H1 (cell line): ENCODE results near the gene MAPRE2. TPM values are rescaled to one million over a fixed set of nuclear protein-coding genes. Genes with fewer than 3 reads are reported as not detected.

Source experiments
- CTCF ChIA-PET: fragments of 300-600 bp; sonication (Branson Sonifier 250); formaldehyde crosslinking; loops from one replicate; lab custom pipeline; 2021; ENCODE audit not compliant: partially characterized antibody; lab: Charles Lee
- POLR2A ChIA-PET: fragments of 300-600 bp; sonication (Branson Sonifier 250); formaldehyde crosslinking; loops from one replicate; lab custom pipeline; 2021; ENCODE audit warnings: inconsistent platforms; ENCODE audit not compliant: partially characterized antibody; lab: Charles Lee
- DNase-seq, 2 experiments: peaks; one replicate each; pipeline versions ENCODE4 v3.0.0 to v3.0.0-alpha.2; 2010 to 2022; ENCODE audit warnings: low spot score in 2 of 2, low read depth in 1 of 2, mixed read lengths in 1 of 2
- FAIRE-seq: peaks from 2 replicates; lab custom pipeline; 2011; peaks lifted over from hg19 to GRCh38; lab: Jason Lieb, UNC
- H2AFZ ChIP-seq: 2 replicates; pipeline ENCODE4 v1.8.1; 2012; ENCODE audit warnings: low read length, inconsistent platforms
- H2AK5ac ChIP-seq: 2 replicates; pipeline ENCODE4 v1.6.1; 2013; ENCODE audit warnings: low read depth, low read length
- H2BK120ac ChIP-seq: replicated peaks from 2 replicates; pipeline ENCODE3; 2013; ENCODE audit warnings: low read depth, low read length, inconsistent platforms
- H2BK12ac ChIP-seq: 2 replicates; pipeline ENCODE4 v1.6.1; 2013; ENCODE audit warnings: low read depth, low read length
- H2BK15ac ChIP-seq: 2 replicates; pipeline ENCODE4 v1.6.1; 2013; ENCODE audit warnings: low read length
- H2BK20ac ChIP-seq: 2 replicates; pipeline ENCODE4 v1.6.1; 2013; ENCODE audit warnings: low read length
- H2BK5ac ChIP-seq: 2 replicates; pipeline ENCODE4 v1.6.1; 2013; ENCODE audit warnings: low read depth, low read length
- H3K14ac ChIP-seq: 2 replicates; pipeline ENCODE4 v1.6.1; 2013; ENCODE audit warnings: inconsistent platforms; ENCODE audit not compliant: insufficient read length
- H3K18ac ChIP-seq: 2 replicates; pipeline ENCODE4 v1.6.1; 2013; ENCODE audit warnings: low read length; ENCODE audit errors: extremely low read depth
- H3K23ac ChIP-seq: 2 replicates; pipeline ENCODE4 v1.6.1; 2013; ENCODE audit warnings: inconsistent platforms; ENCODE audit not compliant: insufficient read length
- H3K23me2 ChIP-seq: 2 replicates; pipeline ENCODE4 v1.6.1; 2013; ENCODE audit warnings: low read depth, low read length
- H3K27ac ChIP-seq: 2 replicates; pipeline ENCODE4 v1.6.1; 2011; ENCODE audit warnings: low read depth, low read length, inconsistent platforms
- H3K27me3 ChIP-seq, 4 experiments: replicated peaks in 1 of 4; 1 replicate in 1 of 4; 2 replicates in 3 of 4; pipeline versions ENCODE4 v1.6.1 to v1.8.1; 2011 to 2013; ENCODE audit warnings: low read length in 3 of 4, mild to moderate bottlenecking in 3 of 4, inconsistent platforms in 2 of 4, mixed read lengths in 2 of 4, moderate library complexity in 1 of 4; ENCODE audit not compliant: control insufficient read depth in 3 of 4, insufficient read depth in 3 of 4; ENCODE audit errors: extremely low read depth in 1 of 4
- H3K36me3 ChIP-seq, 4 experiments: 2 replicates each; pipeline versions ENCODE4 v1.6.1 to v1.8.1; 2011 to 2013; ENCODE audit warnings: mild to moderate bottlenecking in 4 of 4, low read length in 3 of 4, moderate library complexity in 2 of 4, control low read depth in 1 of 4, inconsistent platforms in 1 of 4; ENCODE audit not compliant: insufficient read depth in 4 of 4, control insufficient read depth in 2 of 4
- H3K4ac ChIP-seq: replicated peaks from 2 replicates; pipeline ENCODE3; 2013; ENCODE audit warnings: low read length, low read depth, mixed read lengths, inconsistent platforms; ENCODE audit not compliant: insufficient read length
- H3K4me1 ChIP-seq, 4 experiments: replicated peaks in 1 of 4; 1 replicate in 1 of 4; 2 replicates in 3 of 4; pipeline versions ENCODE4 v1.6.1 to v1.8.1; 2011 to 2013; ENCODE audit warnings: low read length in 3 of 4, inconsistent platforms in 2 of 4, mixed read lengths in 1 of 4; ENCODE audit not compliant: insufficient read depth in 4 of 4, control insufficient read depth in 3 of 4
- H3K4me2 ChIP-seq, 2 experiments: 2 replicates each; pipeline versions ENCODE4 v1.6.1 to v1.8.1; 2011 to 2013; ENCODE audit warnings: low read depth in 2 of 2, low read length in 2 of 2, control low read depth in 1 of 2, inconsistent platforms in 1 of 2, mild to moderate bottlenecking in 1 of 2; ENCODE audit not compliant: insufficient read depth in 1 of 2
- H3K4me3 ChIP-seq, 4 experiments: fragments of 200-600, 300-600 bp in 1 of 4; sonication (generic), shearing (Covaris generic), sonication (Bioruptor Twin) in 1 of 4; 2 replicates each; pipeline versions ENCODE4 v1.5.1 to v1.8.1; 2011 to 2016; ENCODE audit warnings: low read length in 4 of 4, low read depth in 3 of 4, control low read depth in 2 of 4, inconsistent platforms in 2 of 4, mild to moderate bottlenecking in 2 of 4, mixed read lengths in 1 of 4, moderate library complexity in 1 of 4; ENCODE audit not compliant: insufficient read depth in 2 of 4; ENCODE audit errors: extremely low read depth in 1 of 4
- H3K56ac ChIP-seq: replicated peaks from 2 replicates; pipeline ENCODE3; 2013; ENCODE audit warnings: low read depth, mild to moderate bottlenecking, mixed read lengths, low read length, inconsistent platforms; ENCODE audit not compliant: insufficient read length
- H3K79me1 ChIP-seq: 2 replicates; pipeline ENCODE4 v1.6.1; 2013; ENCODE audit warnings: low read depth, low read length, control low read depth
- H3K79me2 ChIP-seq, 2 experiments: 2 replicates each; pipeline versions ENCODE4 v1.6.1 to v1.8.1; 2012 to 2013; ENCODE audit warnings: low read length in 2 of 2, mild to moderate bottlenecking in 2 of 2, inconsistent platforms in 1 of 2; ENCODE audit not compliant: insufficient read depth in 2 of 2, control insufficient read depth in 1 of 2
- H3K9ac ChIP-seq, 4 experiments: replicated peaks in 1 of 4; 1 replicate in 1 of 4; 2 replicates in 3 of 4; pipeline versions ENCODE4 v1.6.1 to v1.8.1; 2011 to 2013; ENCODE audit warnings: low read depth in 3 of 4, low read length in 3 of 4, control low read depth in 2 of 4, mild to moderate bottlenecking in 2 of 4, moderate library complexity in 2 of 4, inconsistent platforms in 1 of 4; ENCODE audit errors: extremely low read depth in 1 of 4
- H3K9me3 ChIP-seq, 2 experiments: 2 replicates each; pipeline versions ENCODE4 v1.6.1 to v1.8.1; 2012 to 2013; ENCODE audit warnings: mild to moderate bottlenecking in 2 of 2, moderate library complexity in 2 of 2, control low read depth in 1 of 2, inconsistent platforms in 1 of 2, low read depth in 1 of 2, low read length in 1 of 2, mixed read lengths in 1 of 2; ENCODE audit not compliant: insufficient read depth in 2 of 2
- H4K20me1 ChIP-seq, 2 experiments: replicated peaks in 1 of 2; 2 replicates each; pipeline versions ENCODE3 to v1.8.1; 2011 to 2013; ENCODE audit warnings: inconsistent platforms in 2 of 2, low read length in 2 of 2, mild to moderate bottlenecking in 1 of 2; ENCODE audit not compliant: insufficient read depth in 2 of 2, control insufficient read depth in 1 of 2
- H4K5ac ChIP-seq: 2 replicates; pipeline ENCODE4 v1.6.1; 2013; ENCODE audit warnings: low read length, low read depth, mixed read lengths, inconsistent platforms; ENCODE audit not compliant: insufficient read length
- H4K8ac ChIP-seq: 2 replicates; pipeline ENCODE4 v1.8.0; 2013; ENCODE audit warnings: mild to moderate bottlenecking, moderate library complexity, low read length, inconsistent platforms; ENCODE audit not compliant: insufficient read depth; ENCODE audit errors: extremely low read depth
- H4K91ac ChIP-seq: replicated peaks from 2 replicates; pipeline ENCODE3; 2013; ENCODE audit warnings: low read length, mixed read lengths, inconsistent platforms; ENCODE audit not compliant: insufficient read length
- ATF2 ChIP-seq: IDR thresholded peaks from 2 replicates; pipeline ENCODE4 v1.6.1; 2012; ENCODE audit warnings: low read length, inconsistent platforms
- GTF2F1 ChIP-seq: IDR thresholded peaks from 2 replicates; pipeline ENCODE4 v1.6.1; 2012; ENCODE audit warnings: low read depth, low read length, improper control_type of control experiment, borderline replicate concordance
- HDAC6 ChIP-seq: IDR thresholded peaks from one replicate; pipeline ENCODE4 v1.7.1; 2012; ENCODE audit warnings: low read depth, mild to moderate bottlenecking, inconsistent platforms, low read length, moderate library complexity
- RFX5 ChIP-seq: IDR thresholded peaks from 2 replicates; pipeline ENCODE4 v1.6.1; 2011; ENCODE audit warnings: low read depth, low read length, improper control_type of control experiment, borderline replicate concordance
- RXRA ChIP-seq: IDR thresholded peaks from 2 replicates; pipeline ENCODE4 v1.6.1; 2011; ENCODE audit warnings: low read depth, mild to moderate bottlenecking, low read length, moderate library complexity; ENCODE audit not compliant: insufficient read depth
- SRF ChIP-seq: IDR thresholded peaks from 2 replicates; pipeline ENCODE4 v1.6.1; 2011; ENCODE audit warnings: mild to moderate bottlenecking, low read depth, low read length, moderate library complexity
- SUZ12 ChIP-seq: fragments of 200-600 bp; sonication (generic); IDR thresholded peaks from 2 replicates; pipeline ENCODE4 v1.6.1; 2012; ENCODE audit warnings: mild to moderate bottlenecking, inconsistent platforms, low read length, moderate library complexity, mixed read lengths
- USF2 ChIP-seq: IDR thresholded peaks from 2 replicates; pipeline ENCODE4 v1.6.1; 2011; ENCODE audit warnings: low read length, improper control_type of control experiment
- ZNF274 ChIP-seq: IDR thresholded peaks from 2 replicates; pipeline ENCODE4 v1.7.0; 2012; ENCODE audit warnings: low read length, borderline replicate concordance; ENCODE audit errors: extremely low read depth
- WGBS, 2 experiments: shearing (Covaris generic) in 1 of 2; methylation state at CpG; one replicate each; pipeline versions ENCODE4 v1.1.6 to v1.1.7; 2013 to 2015; ENCODE audit warnings: low lambda C conversion rate in 2 of 2, mixed read lengths in 2 of 2, inconsistent platforms in 1 of 2, low coverage in 1 of 2, missing lambda C conversion rate in 1 of 2; ENCODE audit not compliant: insufficient replicate concordance in 2 of 2, insufficient coverage in 1 of 2, insufficient read length in 1 of 2; ENCODE audit errors: extremely low coverage in 1 of 2, missing lambda C conversion rate in 1 of 2; 5-methylcytosine and 5-hydroxymethylcytosine counted together
- polyA plus RNA-seq, 7 experiments: library from polyadenylated mRNA; depleted of rRNA in 3 of 7; stranded (reverse) in 5 of 7; unstranded in 2 of 7; fragments of >200 nt in 5 of 7; fragments of 200-250 nt in 2 of 7; gene quantifications; 1 replicate in 5 of 7; 2 replicates in 1 of 7; 4 replicates in 1 of 7; pipeline versions ENCODE4 v1.2.1 to v1.2.3, GENCODE V29; 2011 to 2013; ENCODE audit warnings: missing spikeins in 2 of 7, mixed read lengths in 2 of 7
- total RNA-seq: library from RNA; stranded (reverse); fragmentation: NEBNext Ultra II Directional; extraction: Animal tissue kit (Norgen Biotek cat#: 25700); gene quantifications from 2 replicates; pipeline ENCODE4 v1.2.1, GENCODE V29; 2021

Gene MAPRE2
- total and polyA plus RNA-seq, 2 of the 8 experiments (the other 6 are each of a cell fraction or from before 2014, with no cell fraction given) = 32.6 to 33.1 TPM

- no peak overlapping the region for H3K4me2 ChIP-seq
- H2BK15ac ChIP-seq = no peak overlapping the region
- CTCF ChIA-PET = interaction anchor here (0.8 to 2.9 kb wide), 6 partner anchors 10 to 64 kb away, joined by 3 to 8 read pairs (median 4); no protein-coding TSS in a partner anchor
- TF ChIP-seq ZNF274 = no peak
- TF ChIP-seq RFX5 = no peak
- no peak for TF ChIP-seq ATF2
- TF ChIP-seq SRF = no peak
- no peak for TF ChIP-seq SUZ12
- TF ChIP-seq HDAC6 = no peak
- no peak for TF ChIP-seq RXRA
- TF ChIP-seq GTF2F1 = no peak
- TF ChIP-seq USF2 = no peak
These were observed 19.1 kb downstream of the MAPRE2 start for GRCh38 chr18:35060122-35060815.

More at GRCh38 chr18:35060122-35060815, 19.1 kb downstream of the MAPRE2 start:
- Histone ChIP-seq H4K20me1 (no peaks in the 10 kb centered on the region), H2BK120ac (no peak overlapping the region), H3K9me3 (no peaks in the 10 kb centered on the region), H3K4ac (no peak overlapping the region), H2AK5ac (0 out of 2 replicates have a peak overlapping the region, but pooled peaks have one; percentile 28), H3K14ac (no peak overlapping the region), H3K36me3 (no peaks in the 10 kb centered on the region), H3K9ac (no peak overlapping the region), H3K23ac (no peak overlapping the region), H3K79me1 (no peaks in the 10 kb centered on the region; the same call in 1 of the 2 replicates), H3K79me2 (peaks cover 0 to 25% of the 10 kb centered on the region in 2 experiments; a peak in 2 of 4 replicates), H3K18ac (no peak overlapping the region), H2BK20ac (no peak overlapping the region), H3K27ac (no peak overlapping the region), H4K5ac (no peak overlapping the region), H2BK5ac (no peak overlapping the region), H4K91ac (no peak overlapping the region), H3K4me1 (peaks cover 0 to 6% (median 6%) of the 10 kb centered on the region in 4 experiments; a peak in 4 of 7 replicates), H3K56ac (no peak overlapping the region), H2BK12ac (no peak overlapping the region), H3K23me2 (no peaks in the 10 kb centered on the region; the same call in 1 of the 2 replicates), H2AFZ (no peak overlapping the region), H3K4me3 (no peak overlapping the region), H4K8ac (no peak overlapping the region), H3K27me3 (no peaks in the 10 kb centered on the region)
- DNase-seq (no peak), FAIRE-seq (no peak)
- 89% methylated on average over 9 of the region's 9 CpGs; no CpG with 5 or more reads in 1 of the 2 experiments for WGBS, 2 experiments
- POLR2A ChIA-PET = interaction anchor here (1.2 kb wide), 2 partner anchors 9 to 18 kb away, joined by 3 to 5 read pairs; no protein-coding TSS in a partner anchor
